ENCODE results near the gene HSPA1A.

GRCh38 chr6:31780507-31781243 is 34.7 kb upstream of the HSPA1A start:
- TF ChIP-seq CTCF (IDR thresholded peaks at IDR 0.05): no peak
- TF ChIP-seq POLR2AphosphoS5 (IDR thresholded peaks at IDR 0.05): no peak
